GM18502 (cell line): ENCODE data around the gene ZBTB49.
"Not testable (repeated sequence)": the region's sequence is repeated elsewhere in the genome, so short reads cannot be mapped to it uniquely, and the experiment has no call there.

Source experiments
- ATAC-seq: cut with Tn5 transposase; IDR thresholded peaks from one replicate; pipeline ENCODE4 v1.9.1; 2021; ENCODE audit warnings: mild to moderate bottlenecking; ENCODE audit not compliant: unreplicated experiment, poor library complexity

Gene ZBTB49, protein sequence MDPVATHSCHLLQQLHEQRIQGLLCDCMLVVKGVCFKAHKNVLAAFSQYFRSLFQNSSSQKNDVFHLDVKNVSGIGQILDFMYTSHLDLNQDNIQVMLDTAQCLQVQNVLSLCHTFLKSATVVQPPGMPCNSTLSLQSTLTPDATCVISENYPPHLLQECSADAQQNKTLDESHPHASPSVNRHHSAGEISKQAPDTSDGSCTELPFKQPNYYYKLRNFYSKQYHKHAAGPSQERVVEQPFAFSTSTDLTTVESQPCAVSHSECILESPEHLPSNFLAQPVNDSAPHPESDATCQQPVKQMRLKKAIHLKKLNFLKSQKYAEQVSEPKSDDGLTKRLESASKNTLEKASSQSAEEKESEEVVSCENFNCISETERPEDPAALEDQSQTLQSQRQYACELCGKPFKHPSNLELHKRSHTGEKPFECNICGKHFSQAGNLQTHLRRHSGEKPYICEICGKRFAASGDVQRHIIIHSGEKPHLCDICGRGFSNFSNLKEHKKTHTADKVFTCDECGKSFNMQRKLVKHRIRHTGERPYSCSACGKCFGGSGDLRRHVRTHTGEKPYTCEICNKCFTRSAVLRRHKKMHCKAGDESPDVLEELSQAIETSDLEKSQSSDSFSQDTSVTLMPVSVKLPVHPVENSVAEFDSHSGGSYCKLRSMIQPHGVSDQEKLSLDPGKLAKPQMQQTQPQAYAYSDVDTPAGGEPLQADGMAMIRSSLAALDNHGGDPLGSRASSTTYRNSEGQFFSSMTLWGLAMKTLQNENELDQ

DNA sequence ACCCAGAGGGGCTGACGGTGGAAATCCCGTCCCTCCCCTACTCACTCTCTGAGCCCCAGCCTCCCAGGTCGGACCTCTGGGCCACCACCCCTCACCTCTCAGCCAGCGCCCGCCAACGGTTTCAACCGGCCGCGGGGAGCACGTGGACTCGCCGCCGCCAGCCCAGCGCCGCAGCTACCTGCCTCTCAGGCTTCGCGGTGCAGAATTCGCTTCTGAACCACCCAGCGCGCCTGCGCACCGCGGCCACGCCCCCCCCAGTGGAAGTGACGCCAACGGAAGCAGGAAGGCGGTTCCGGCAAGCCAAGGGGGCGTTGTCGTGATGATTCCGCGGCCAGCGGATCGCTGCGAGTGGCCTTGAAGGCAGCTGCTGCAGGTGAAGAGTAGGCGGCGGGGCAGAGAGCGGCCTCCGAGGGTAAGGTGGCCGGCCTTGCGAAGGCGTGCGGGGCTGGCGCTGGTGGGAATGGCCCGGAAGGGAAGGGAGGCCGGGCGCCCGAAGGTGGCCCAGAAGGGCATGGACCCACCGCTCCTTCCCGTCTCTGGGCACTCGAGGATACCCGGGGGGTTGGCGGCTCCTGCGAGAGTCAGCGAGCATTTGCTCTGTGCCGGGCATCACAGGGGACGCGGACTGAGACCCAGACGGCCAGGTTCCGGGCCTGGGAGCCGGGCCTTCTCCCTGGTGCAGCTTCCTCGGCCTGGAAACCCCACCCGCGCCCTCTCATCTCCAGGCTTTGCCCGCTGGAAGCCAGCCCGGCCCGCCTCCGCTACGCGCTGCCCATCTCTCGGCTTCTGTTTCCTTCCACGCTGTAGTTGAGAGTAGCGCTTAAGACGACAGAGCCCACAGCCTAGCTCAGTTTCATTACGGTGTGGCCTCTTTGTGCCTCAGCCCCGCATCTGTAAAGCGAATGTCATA is at the start of gene ZBTB49, which contains the start of gene LYAR:
TSS of gene ZBTB49 (plus strand) at position 311 of the 910 bp plus-strand sequence. CDS start 9,695 bp downstream, outside the sequence.
TSS of gene LYAR (minus strand) at position 214 of the 910 bp plus-strand sequence. CDS start 6,412 bp downstream, outside the sequence.
- ATAC-seq = peak; percentile 93

DNA sequence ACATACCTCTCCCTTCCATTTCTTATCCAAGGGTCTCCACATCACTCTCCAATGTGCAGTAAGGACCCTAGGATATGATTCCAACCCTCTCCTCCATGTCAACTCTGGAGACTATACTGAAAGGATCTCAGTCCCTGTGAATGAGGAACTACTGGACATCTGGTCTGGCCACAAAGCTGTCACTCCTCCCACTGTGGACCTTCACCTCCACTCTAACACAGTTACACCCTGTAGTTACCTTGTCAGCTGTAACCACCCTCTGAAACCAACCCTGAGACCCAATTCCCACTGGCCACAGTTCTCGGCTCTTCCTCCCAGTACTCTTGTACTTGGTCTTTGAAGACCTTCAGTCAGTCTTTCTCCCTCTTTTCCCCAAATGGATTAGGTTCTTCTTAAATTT is 44.9 kb upstream of the ZBTB49 start:
- ATAC-seq = no peak

DNA sequence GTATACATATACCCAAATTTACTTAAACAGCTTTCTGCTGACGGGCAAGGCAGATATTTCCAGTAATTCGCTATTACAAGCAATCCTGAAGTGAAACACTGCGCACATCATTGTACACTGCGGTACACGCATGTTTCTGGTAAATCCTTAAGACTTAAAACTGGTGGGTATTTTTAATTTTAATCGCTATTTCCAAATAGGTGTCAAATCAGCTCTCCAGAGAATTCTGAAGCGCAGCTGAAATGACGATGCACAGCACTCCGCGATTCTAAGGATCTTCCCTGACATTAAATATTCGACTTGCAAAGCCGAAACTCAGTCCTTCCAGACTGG is 42.4 kb upstream of the ZBTB49 start:
- ATAC-seq = peak; percentile 2

DNA sequence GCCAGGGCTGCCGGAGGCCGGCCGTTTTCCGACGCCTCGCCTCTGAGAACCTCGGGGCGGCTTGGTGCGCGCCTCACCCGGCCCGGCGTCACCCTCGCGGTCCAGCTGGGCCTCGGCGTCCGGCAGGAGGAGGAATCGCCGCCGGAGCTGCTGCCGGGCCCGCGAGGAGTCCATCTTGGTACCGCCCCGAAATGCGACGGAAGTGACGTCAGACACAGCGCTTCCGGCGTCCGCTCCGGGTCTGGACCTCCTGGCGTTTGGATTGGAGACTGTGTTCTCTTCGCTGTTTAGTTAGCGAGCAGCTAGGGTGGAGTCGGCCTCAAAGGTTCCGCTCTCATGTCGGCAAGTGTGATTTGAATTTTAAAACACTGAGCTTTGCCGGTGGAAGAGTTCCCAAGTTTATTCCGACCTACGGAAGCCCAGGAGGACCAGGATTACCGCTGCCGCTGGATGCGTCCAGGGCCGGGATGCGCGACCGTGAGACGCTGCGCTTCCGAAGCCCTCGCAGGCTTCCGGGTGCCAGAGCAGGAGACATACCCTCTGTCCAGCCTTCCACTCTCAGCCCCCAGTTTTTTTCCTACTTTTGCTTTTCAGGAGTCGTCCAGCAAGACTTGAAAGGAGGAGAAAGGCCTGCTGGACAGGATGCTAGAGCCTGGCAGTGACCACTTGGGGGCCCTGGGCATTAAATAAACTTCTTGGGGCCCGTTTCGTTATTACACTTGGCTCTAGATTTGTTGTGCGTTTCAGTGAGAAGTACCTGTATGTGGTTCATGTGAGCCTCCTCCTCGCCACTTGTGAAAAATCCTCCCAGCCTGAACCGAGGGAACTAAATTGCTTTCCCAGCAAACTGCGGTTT is 41.8 kb upstream of the ZBTB49 start, which contains the start of gene TMEM128:
TSS of gene TMEM128 (minus strand) at position 195 of the 856 bp plus-strand sequence. CDS start at position 174, 21 bp downstream.
- peak; percentile 98 for ATAC-seq

DNA sequence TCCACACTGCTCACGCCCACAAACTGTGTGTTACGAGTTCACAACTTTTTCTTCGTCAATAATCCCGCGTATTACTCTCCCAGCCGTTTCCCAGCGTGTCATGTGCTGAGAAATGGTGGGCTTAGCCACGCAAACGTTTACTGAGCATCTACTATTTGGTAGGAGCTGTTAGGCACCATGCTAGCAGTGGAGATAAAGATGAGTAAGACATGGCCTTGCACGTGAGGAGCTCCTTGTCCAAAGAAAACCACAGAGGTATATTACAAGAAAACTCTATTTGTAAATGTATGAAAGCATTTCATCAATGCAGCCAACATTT is 41.2 kb upstream of the ZBTB49 start:
- no peak for ATAC-seq

DNA sequence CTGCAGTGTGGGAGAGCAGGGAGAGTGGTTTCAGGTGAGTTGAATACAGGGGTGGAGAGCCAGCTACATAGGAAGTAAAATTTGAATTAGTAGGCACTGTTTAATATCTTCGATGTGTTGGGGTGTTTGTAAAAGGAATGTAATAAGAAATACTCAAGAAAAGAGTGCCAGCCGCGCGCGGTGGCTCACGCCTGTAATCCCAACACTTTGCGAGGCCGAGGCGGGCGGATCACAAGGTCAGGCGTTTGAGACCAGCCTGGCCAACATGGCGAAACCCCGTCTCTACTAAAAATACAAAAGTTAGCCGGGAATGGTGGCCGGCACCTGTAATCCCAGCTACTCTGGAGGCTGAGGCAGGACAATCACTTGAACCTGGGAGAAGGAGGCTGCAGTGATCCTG is 40.7 kb upstream of the ZBTB49 start:
- not testable (repeated sequence) for ATAC-seq

DNA sequence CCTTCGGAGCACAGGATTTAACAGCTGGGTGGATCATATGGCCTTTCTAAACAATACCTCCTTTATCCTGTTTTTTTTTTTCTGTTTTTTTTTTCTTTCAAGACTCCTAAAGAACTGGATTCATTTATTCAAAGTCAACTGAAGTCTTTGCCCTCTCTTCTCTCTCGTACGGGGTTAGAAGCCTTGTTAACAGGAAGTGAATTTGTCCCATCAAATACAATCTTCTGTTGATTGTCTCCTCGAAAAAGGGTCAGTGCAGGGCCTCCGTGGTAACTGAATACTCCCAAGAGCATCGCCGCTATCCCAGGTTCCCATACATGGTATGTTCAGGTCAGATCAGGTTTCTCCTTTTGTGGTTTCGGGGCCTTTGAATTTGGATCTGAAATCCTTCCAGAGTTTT is 40.2 kb upstream of the ZBTB49 start:
- ATAC-seq = no peak

DNA sequence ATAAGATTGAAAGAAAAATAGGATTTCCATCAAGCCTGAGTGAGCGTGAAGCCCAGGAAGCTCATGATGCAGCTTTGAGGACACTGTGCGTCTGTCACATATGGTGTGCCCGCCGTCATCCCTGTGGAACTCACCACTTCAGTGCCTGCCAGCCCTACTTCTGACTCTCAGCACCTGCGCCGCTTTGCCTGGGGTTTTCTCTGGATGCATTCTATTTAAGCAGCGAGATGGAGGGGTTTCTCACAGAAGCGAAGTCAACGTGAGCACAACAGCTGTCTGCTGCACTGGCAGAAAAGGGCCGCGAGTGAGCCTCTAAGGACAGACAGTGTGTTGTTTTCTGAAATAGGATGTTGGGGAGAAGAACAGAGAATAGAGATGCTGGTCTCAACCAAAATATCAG is 35.9 kb upstream of the ZBTB49 start:
- no peak for ATAC-seq

DNA sequence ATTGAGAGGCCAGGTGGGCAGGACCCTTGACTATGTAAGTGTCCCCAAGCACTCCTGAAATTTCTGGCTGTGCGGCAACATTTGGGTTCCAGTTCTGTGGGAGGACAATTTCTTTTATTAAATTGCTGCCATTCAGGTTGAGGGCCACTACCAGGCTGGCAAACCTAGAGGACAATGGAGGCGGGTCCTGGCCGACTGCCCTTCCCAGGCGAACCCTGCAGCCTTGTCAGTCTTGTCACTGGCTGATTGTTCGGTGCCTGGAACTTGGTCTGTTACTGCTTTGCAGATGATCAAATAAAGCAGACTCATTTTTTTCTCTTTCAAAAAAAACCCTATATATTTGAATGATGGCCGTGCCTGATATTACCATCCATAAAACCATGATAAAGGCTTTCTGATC is 35.4 kb upstream of the ZBTB49 start:
- no peak for ATAC-seq

DNA sequence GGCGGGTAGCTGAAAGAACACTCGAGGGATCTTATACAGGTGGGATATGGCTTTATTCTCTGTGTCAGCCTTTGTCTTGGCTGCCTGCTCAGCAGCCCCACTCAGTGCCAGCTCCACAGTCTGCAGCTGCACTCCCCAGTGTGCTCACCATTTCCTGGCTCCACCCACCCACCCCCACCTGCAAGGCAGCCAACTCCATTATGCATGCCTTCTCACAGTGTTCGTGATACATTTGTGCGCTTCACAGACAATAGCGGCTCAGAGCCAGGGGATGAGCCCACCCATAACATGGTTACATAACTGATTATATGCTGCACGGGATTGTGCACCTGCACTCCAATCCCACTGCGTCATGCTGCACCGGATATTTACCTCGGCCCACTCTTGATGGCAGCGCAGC is 33.3 kb upstream of the ZBTB49 start:
- ATAC-seq = no peak

DNA sequence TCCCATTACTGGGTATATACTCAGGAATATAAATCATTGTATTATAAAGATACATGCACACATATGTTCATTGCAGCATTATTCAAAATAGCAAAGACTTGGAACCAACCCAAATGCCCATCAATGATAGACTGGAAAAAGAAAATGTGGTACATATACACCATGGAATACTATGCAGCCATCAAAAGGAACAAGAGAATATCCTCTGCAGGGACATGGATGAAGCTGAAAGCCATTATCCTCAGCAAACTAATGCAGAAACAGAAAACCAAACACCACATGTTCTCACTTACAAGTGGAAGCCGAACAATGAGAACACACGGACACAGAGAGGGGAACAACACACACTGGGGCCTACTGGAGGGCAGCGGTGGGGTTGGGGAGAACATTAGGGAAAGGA is 32.3 kb upstream of the ZBTB49 start:
- not testable (repeated sequence) for ATAC-seq

DNA sequence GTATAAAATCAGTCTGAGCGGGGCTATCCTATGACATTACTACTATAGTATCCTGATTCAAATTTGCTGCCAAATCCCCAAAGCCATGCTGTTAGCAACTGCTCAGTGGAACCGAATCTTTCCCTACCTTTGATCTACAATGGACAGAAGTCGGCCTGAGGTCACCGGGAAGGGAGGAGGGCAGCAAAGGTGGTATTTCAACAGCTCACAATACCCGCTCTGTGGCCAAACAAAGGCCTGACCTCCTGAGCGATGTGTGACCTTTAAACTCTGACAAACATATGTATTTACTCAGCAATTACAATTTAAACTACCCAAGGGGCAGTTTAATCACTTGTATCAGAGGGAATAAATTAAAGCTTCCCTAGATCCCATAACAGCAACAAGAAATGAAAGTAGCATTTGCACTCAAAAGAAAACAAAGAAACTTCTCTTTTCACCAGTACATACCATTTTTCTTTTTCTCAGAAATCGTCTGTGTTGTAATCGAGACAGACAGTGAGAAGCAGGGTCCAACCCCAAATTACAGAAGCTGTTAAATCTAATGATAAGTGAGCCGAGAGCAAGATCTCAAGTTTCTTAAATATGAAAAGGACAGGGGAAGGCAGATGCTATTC is 30.5 kb upstream of the ZBTB49 start:
- no peak for ATAC-seq

DNA sequence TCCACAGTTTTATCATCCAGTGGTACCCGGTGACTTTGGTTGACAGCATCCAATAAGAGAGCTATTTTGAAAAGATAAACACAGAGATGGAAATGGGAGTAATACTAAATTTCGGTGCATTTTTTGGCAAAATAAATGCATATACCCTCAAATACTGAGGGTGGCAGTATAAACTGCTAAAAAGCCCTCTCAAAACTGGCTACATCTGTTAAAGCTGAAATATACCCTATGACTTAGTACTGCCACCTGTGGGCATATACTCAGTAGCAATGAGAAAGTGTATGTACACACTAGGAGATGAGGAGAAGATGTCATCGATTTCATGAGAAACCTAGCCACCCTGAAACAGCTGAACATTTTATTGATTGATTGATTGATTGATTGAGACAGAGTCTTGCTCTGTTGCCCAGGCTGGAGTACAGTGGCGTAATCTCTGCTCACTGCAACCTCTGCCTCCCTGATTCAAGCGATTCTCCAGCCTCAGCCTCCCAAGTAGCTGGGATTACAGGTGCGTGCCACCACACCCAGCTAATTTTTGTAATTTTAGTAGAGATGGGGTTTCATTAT is 29.8 kb upstream of the ZBTB49 start:
- ATAC-seq = no peak

DNA sequence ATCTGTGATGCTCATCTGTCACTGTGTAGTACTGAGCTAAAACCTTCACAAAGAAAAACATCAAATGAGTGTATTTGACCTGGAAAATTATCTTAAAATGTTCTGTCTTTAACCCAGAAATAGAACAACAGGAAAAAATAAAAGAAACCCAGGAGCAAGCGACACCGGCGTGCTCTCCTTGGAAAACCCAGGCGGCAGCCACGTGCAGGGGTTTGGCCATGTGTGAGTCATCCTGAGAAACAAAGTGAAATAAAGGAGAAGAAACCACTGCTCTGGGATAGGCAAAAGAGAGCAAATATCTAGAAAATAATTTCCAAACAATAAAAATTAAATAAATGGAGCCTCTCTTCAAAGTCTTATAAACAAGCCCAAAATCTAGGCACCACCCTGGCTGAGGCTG is 22.1 kb upstream of the ZBTB49 start:
- ATAC-seq = no peak

DNA sequence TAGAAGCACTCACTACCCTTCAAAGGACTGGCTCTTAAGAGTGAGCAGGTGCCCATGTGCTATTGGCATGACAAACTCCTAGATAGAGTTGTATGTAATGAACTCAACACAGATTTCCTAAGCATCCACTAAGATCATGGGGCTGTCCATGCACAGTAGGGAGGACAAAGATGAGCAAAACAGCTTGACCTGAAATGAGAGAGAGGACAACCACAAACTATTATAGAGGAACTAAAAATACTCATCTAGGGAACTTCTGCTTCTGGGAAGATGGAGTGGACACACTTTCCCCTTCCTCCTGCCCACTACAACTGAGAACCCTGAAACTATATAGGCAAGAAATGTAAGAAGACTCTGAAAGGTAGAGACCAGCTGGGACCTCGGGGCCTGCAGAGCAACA is 21.3 kb upstream of the ZBTB49 start:
- ATAC-seq = no peak

DNA sequence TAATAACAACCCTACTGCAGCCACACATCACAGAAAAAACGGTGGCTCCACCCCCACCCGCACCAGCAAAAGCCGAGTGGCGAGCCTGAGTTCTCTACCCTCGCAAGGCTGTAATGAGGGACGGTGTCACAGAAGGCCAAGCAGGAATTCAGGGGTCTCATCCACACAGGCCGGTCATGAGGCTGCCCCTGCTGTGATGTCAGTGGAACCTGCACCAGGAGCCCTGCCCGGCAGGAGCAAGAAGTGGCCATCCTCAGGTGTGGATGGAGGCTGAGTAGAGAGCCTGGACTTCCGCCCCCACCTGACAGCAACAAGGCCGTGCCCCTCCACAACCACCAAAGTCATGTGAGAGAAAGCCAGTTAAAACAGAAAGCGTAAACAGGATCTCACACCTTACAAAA is 20.7 kb upstream of the ZBTB49 start:
- ATAC-seq = no peak

DNA sequence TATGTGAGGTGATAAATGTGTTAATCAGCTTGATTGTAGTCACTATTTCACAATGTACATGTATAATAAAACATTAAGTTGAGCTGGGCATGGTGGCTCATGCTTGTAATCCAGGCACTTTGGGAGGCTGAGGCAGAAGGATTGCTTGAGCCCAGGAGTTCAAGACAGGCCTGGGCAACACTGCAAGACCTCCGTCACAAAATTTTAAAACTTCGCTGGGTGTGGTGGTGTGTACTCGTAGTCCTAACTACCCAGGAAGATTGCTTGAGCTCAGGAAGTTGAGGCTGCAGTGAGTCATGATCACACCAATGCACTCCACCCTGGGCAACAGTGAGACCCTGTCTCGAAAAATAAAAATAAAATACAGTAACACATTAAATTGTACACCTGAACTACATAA is 20.2 kb upstream of the ZBTB49 start:
- ATAC-seq = no peak

DNA sequence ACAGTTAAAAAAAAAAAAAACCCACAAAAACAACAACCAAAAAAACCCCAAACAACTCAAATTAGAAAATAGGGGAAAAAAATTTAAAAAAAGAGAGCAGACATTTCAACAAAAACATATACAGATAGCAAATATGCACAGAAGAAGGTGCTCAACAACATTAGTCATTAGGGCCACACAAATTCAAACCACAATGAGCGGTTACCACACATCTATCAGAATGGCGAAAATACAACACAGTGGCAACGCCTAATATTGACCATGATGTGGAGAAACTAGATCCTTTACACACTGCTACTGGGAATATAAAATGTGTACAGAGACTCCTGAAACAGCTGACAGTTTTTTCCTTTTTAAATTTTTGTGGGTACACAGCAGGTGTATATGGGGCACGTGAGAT is 19.5 kb upstream of the ZBTB49 start:
- no peak for ATAC-seq

DNA sequence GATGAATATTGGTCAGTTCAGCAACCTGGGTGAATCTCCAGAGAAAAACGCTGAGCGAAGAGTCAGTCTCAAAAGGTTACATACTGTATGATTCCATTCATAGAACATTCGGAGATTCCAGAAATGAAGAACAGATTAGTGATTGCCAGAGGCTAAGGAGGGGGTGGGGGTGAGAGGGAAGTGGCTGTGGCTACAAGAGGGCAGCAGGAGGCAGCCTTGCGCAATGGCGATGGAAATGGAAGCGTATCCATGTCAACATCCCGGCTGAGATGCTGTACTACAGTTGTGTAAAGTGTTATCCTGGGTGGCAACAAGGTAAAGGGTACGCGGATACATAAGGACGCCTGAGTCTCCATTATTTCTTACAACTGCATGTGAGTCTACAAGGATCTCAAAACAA is 18.1 kb upstream of the ZBTB49 start:
- no peak for ATAC-seq
